PC-9 (cell line): Measurements from ENCODE around the gene DENND5A. TPM values are rescaled to one million over a fixed set of nuclear protein-coding genes. Genes with fewer than 3 reads are reported as not detected.

Experiments
- BruUV-seq: library from RNA; stranded (reverse); fragments of 400-500 nt; replicated peaks from 2 replicates; lab custom pipeline; 2021; lab: Mats Ljungman, UMichigan
- CTCF ChIA-PET: fragments of 300-600 bp; sonication (Branson Sonifier 250); formaldehyde crosslinking; loops from one replicate; lab custom pipeline; 2022; ENCODE audit warnings: antibody characterized with exemption; lab: Charles Lee
- POLR2A ChIA-PET: fragments of 300-600 bp; sonication (Branson Sonifier 250); formaldehyde crosslinking; loops from one replicate; lab custom pipeline; 2022; ENCODE audit warnings: antibody characterized with exemption; ENCODE audit not compliant: unreplicated experiment; lab: Charles Lee
- DNase-seq, 2 experiments: peaks; one replicate each; pipeline versions ENCODE4 v3.0.0 to v3.0.0-alpha.2; 2015 to 2022; ENCODE audit warnings: mixed read lengths in 1 of 2
- H2AFZ ChIP-seq: fragments of 200-600 bp; sonication (generic); 2 replicates; pipeline ENCODE4 v1.8.1; 2017; ENCODE audit warnings: antibody characterized with exemption
- H3F3A ChIP-seq: fragments of 200-600 bp; sonication (generic); 2 replicates; pipeline ENCODE4 v1.8.1; 2017; ENCODE audit warnings: antibody characterized with exemption, mild to moderate bottlenecking, low read depth; ENCODE audit not compliant: insufficient read depth
- H3K27ac ChIP-seq: fragments of 200-600 bp; sonication (generic); 2 replicates; pipeline ENCODE4 v1.6.1; 2016; ENCODE audit warnings: mixed run types
- H3K27me3 ChIP-seq: fragments of 200-600 bp; sonication (generic); 2 replicates; pipeline ENCODE4 v1.6.1; 2016; ENCODE audit warnings: low read depth, mixed run types; ENCODE audit not compliant: insufficient read depth
- H3K36me3 ChIP-seq: fragments of 200-600 bp; sonication (generic); 2 replicates; pipeline ENCODE4 v1.6.1; 2016; ENCODE audit warnings: low read depth, mixed run types
- H3K4me1 ChIP-seq: fragments of 200-600 bp; sonication (generic); replicated peaks from 2 replicates; pipeline ENCODE4 v1.6.1; 2016; ENCODE audit warnings: mixed run types; ENCODE audit not compliant: insufficient read depth
- H3K4me2 ChIP-seq: fragments of 200-600 bp; sonication (generic); 2 replicates; pipeline ENCODE4 v1.6.1; 2017; ENCODE audit warnings: mixed run types
- H3K4me3 ChIP-seq: fragments of 200-600 bp; sonication (generic); 2 replicates; pipeline ENCODE4 v1.6.1; 2016; ENCODE audit warnings: mixed run types
- H3K79me2 ChIP-seq: fragments of 200-600 bp; sonication (generic); 2 replicates; pipeline ENCODE4 v1.6.1; 2017; ENCODE audit warnings: low read depth, mixed run types
- H3K9me2 ChIP-seq: fragments of 200-600 bp; sonication (generic); 2 replicates; pipeline ENCODE4 v1.8.1; 2017; ENCODE audit warnings: mild to moderate bottlenecking; ENCODE audit not compliant: insufficient read depth
- H3K9me3 ChIP-seq: fragments of 200-600 bp; sonication (generic); 2 replicates; pipeline ENCODE4 v1.8.1; 2016; ENCODE audit warnings: low read depth; ENCODE audit not compliant: insufficient read depth
- H4K20me1 ChIP-seq: fragments of 200-600 bp; sonication (generic); 2 replicates; pipeline ENCODE4 v1.8.1; 2017; ENCODE audit not compliant: insufficient read depth
- CTCF ChIP-seq: fragments of 200-600 bp; sonication (generic); conservative IDR thresholded peaks from 2 replicates; pipeline ENCODE4 v1.6.1; 2017; ENCODE audit warnings: mixed run types, antibody characterized with exemption, mild to moderate bottlenecking, moderate library complexity
- EZH2 ChIP-seq: fragments of 200-600 bp; sonication (generic); IDR thresholded peaks from 2 replicates; pipeline ENCODE4 v1.8.0; 2017; ENCODE audit warnings: antibody characterized with exemption, low read depth
- intact Hi-C: fragments of 100-400 bp; cut with micrococcal nuclease; formaldehyde crosslinking; loops from one replicate; pipeline ENCODE4 v1.10.0; 2022; ENCODE audit not compliant: unreplicated experiment
- total RNA-seq: library from RNA; stranded (reverse); gene quantifications from 2 replicates; pipeline ENCODE4 v1.2.3, GENCODE V29; 2021

The DENND5A gene
- total RNA-seq, 1 experiment from 2014 or later = 19.8 TPM

GRCh38 chr11:9219115-9219514 lies 46.0 kb downstream of the DENND5A start:
- no peaks in the 10 kb centered on the region for H3K79me2 ChIP-seq
- TF ChIP-seq CTCF = no peak
- TF ChIP-seq EZH2 = no peak
- no peak overlapping the region for H3K4me2 ChIP-seq
- no peaks in the 10 kb centered on the region for H3K4me1 ChIP-seq
- BruUV-seq = no TSS peak
- no peak overlapping the region for H3K27ac ChIP-seq
- H3K9me2 ChIP-seq = no peaks in the 10 kb centered on the region
- H4K20me1 ChIP-seq = no peaks in the 10 kb centered on the region
- no peaks in the 10 kb centered on the region for H3K9me3 ChIP-seq
- POLR2A ChIA-PET = no interaction called here
- no peaks in the 10 kb centered on the region for H3K27me3 ChIP-seq
- H2AFZ ChIP-seq = no peak overlapping the region
- H3F3A ChIP-seq = no peaks in the 10 kb centered on the region
- intact Hi-C loops = no loop called here
- no peaks in the 10 kb centered on the region for H3K36me3 ChIP-seq
- no peak for DNase-seq
- no peak overlapping the region for H3K4me3 ChIP-seq
- CTCF ChIA-PET = no interaction called here

GRCh38 chr11:9214765-9215164 lies 50.4 kb downstream of the DENND5A start:
- ChIA-PET CTCF (no interaction called here), POLR2A (no interaction called here)
- Histone ChIP-seq H3K9me3 (no peaks in the 10 kb centered on the region), H3K4me3 (no peak overlapping the region), H4K20me1 (no peaks in the 10 kb centered on the region), H3K27me3 (no peaks in the 10 kb centered on the region), H3K9me2 (no peaks in the 10 kb centered on the region), H3K79me2 (peaks cover 6% of the 10 kb centered on the region; the same call in 1 of the 2 replicates), H3F3A (no peaks in the 10 kb centered on the region), H3K4me1 (peaks cover 6% of the 10 kb centered on the region; the same call in 1 of the 2 replicates), H3K27ac (no peak overlapping the region), H3K36me3 (no peaks in the 10 kb centered on the region), H3K4me2 (no peak overlapping the region), H2AFZ (no peak overlapping the region)
- intact Hi-C loops = no loop called here
- no TSS peak for BruUV-seq
- DNase-seq = no peak
- TF ChIP-seq CTCF (no peak), EZH2 (no peak)

GRCh38 chr11:9211322-9211721 lies 53.8 kb downstream of the DENND5A start:
- H3K79me2 ChIP-seq = peaks cover 6% of the 10 kb centered on the region; the same call in 1 of the 2 replicates
- no peaks in the 10 kb centered on the region for H3K27me3 ChIP-seq
- H3K4me3 ChIP-seq = no peak overlapping the region
- H3K27ac ChIP-seq = no peak overlapping the region
- ChIA-PET POLR2A (interaction anchor here (0.7 kb wide), 1 partner anchor 12 kb away, joined by 8 read pairs; no protein-coding TSS in a partner anchor), CTCF (no interaction called here)
- H3K9me2 ChIP-seq = no peaks in the 10 kb centered on the region
- TF ChIP-seq EZH2 = no peak
- no peak for TF ChIP-seq CTCF
- H3K4me2 ChIP-seq = no peak overlapping the region
- no peak for DNase-seq
- H4K20me1 ChIP-seq = no peaks in the 10 kb centered on the region
- no TSS peak for BruUV-seq
- H3F3A ChIP-seq = no peaks in the 10 kb centered on the region
- peaks cover 16% of the 10 kb centered on the region for H3K4me1 ChIP-seq
- H3K36me3 ChIP-seq = no peaks in the 10 kb centered on the region
- no peak overlapping the region for H2AFZ ChIP-seq
- no peaks in the 10 kb centered on the region for H3K9me3 ChIP-seq
- intact Hi-C loops = no loop called here
